Sigmoid colon (tissue), 4 donors: ENCODE measurements around the gene ELL3.

Experiments
- EP300 ChIP-seq, 4 donors: sonication (generic); formaldehyde crosslinking; IDR thresholded peaks; one replicate each; pipeline ENCODE4 v1.6.1; 2017; ENCODE audit warnings: antibody characterized with exemption in 4 of 4
- POLR2A ChIP-seq, 2 donors: fragments of 450-650 bp; IDR thresholded peaks; one replicate each; pipeline ENCODE4 v1.6.1; 2016; ENCODE audit warnings: antibody characterized with exemption in 2 of 2, mild to moderate bottlenecking in 2 of 2, moderate library complexity in 2 of 2
- POLR2AphosphoS5 ChIP-seq, 4 donors: sonication (generic); formaldehyde crosslinking; IDR thresholded peaks; one replicate each; pipeline ENCODE4 v1.6.1; 2017; ENCODE audit warnings: antibody characterized with exemption in 4 of 4
- TF ChIP-seq, protein P1 (sequence below), 4 experiments: fragments of 450-650 bp in 3 of 4; fragments of 200-600 bp in 1 of 4; IDR thresholded peaks; one replicate each; pipeline ENCODE4 v1.5.1; 2016 to 2019; ENCODE audit warnings: antibody characterized with exemption in 4 of 4, mild to moderate bottlenecking in 3 of 4, moderate library complexity in 2 of 4

DNA sequence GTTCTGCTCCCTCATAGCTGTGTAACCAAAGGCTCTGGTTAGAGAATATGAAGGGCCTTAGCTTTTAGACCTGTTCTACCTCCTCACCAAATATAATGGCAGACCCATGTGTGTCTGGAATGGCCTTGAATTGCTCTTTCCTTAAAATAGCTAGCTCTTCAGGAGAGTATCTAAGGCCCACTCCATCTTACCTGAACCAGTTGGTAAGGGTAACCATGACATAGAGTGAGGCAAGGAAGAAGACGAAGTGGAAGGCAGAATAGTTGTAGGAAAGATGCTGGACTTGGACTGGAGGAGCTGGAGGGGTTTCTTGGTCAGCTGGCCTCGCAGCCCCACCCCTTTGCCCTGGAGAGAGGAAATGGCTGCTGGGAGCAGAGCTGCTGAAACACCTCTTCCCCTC, 18.4 kb upstream of the ELL3 start:
- TF ChIP-seq, protein P1, sequence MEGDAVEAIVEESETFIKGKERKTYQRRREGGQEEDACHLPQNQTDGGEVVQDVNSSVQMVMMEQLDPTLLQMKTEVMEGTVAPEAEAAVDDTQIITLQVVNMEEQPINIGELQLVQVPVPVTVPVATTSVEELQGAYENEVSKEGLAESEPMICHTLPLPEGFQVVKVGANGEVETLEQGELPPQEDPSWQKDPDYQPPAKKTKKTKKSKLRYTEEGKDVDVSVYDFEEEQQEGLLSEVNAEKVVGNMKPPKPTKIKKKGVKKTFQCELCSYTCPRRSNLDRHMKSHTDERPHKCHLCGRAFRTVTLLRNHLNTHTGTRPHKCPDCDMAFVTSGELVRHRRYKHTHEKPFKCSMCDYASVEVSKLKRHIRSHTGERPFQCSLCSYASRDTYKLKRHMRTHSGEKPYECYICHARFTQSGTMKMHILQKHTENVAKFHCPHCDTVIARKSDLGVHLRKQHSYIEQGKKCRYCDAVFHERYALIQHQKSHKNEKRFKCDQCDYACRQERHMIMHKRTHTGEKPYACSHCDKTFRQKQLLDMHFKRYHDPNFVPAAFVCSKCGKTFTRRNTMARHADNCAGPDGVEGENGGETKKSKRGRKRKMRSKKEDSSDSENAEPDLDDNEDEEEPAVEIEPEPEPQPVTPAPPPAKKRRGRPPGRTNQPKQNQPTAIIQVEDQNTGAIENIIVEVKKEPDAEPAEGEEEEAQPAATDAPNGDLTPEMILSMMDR (IDR thresholded peaks at IDR 0.05), result no peak
- TF ChIP-seq EP300 (IDR thresholded peaks at IDR 0.05), result no peak
- TF ChIP-seq POLR2AphosphoS5 (IDR thresholded peaks at IDR 0.05), result no peak
- TF ChIP-seq POLR2A (IDR thresholded peaks at IDR 0.05), result no peak
